ENCODE measurements around the gene FLACC1.

The FLACC1 gene

GRCh38 chr2:201271917-201272316 lies 85.2 kb downstream of the FLACC1 start:
- no peak for TF ChIP-seq GATA2 (IDR thresholded peaks at IDR 0.05; ENCODE audit: low read depth, low read length)
- no peak for TF ChIP-seq GATA3 (IDR thresholded peaks at IDR 0.05; ENCODE audit: low read depth, low read length)

DNA sequence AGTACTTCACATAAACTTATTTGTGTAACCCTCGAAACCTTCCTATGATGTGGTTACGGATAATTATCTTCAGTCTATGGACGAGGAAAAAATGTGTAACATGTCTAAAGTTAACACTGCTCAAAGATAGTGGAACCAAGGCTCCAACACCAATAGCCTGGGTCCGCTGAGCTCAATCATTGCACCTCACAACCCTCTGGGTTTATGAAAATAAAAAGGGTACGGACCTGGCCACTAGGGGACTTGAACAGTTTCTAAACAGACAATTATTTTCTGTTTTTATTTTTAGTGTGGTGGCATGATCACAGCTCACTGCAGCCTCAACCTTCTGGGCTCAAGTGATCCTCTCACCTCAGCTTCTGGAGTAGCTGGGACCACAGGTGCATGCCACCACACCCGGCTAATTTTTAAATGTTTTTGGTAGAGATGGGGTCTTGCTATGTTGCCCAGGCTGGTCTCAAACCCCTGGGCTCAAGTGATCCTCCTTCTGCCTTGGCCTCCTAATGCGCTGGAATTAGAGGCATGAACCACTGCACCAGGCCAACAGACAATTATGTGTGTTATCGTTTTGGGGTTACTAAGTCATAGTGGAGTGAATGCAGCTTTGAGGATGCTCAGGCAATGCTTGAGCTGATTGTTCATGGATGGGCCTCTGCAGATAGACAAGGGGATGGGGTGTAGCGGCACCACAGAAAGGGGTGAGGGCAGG lies 86.7 kb downstream of the FLACC1 start:
- no peak for TF ChIP-seq GATA2 (IDR thresholded peaks at IDR 0.05; ENCODE audit: low read depth, low read length)
- TF ChIP-seq GATA3 (IDR thresholded peaks at IDR 0.05; ENCODE audit: low read depth, low read length) = no peak

DNA sequence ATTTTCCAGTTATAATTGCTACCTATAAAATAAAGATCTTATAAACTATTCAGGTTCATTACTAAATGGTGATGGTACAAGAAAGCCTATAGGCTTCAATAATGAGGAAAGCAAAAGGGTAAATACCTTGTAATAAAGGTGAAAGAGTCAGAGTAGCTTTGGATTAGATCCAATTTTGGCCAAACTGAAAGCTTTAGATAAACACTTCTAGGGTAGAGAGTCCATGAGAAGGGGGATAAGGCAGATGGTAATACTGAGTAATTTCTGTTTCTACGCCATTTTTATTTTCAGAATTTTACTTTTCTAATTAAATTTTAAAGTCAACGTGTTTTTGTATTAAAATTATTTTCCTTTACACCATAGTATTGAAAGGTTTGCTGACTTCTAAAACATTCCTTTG lies 87.4 kb downstream of the FLACC1 start:
- TF ChIP-seq GATA3 (IDR thresholded peaks at IDR 0.05; ENCODE audit: low read depth, low read length) = no peak
- no peak for TF ChIP-seq GATA2 (IDR thresholded peaks at IDR 0.05; ENCODE audit: low read depth, low read length)

DNA sequence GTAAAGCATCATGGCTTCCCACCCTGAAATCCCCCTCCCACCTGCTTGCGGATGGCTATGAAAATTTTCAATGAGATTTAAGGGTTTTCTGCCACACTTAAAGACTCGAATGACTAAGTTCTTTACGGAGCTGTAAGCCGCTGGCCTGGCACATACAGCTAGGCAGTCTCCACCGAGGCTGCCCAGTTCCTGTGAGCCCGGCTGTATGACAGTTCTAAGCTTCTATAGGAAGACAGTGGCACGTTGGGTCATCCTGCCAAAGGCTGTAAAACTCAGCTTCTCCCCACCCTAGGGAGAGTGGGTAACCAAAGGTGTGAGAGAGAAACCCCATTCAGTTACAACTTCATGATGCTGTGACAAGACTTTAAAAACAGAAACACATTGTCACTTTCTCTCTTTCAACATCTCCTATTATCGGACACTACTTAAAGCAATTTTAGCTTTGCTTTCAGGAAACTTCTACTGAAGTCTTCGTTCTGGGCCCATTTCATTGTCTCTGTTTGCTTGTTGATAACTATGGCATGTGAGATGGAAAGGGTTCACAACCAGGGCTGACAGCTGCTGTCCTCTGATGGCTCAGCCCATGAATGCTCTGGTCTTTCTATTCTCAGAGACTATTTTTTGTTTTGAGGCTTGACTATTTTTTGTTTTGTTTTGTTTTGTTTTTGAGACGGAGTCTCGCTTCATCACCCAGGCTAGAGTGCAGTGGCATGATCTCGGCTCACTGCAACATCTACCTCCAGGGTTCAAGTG lies 89.7 kb downstream of the FLACC1 start:
- TF ChIP-seq GATA2 (IDR thresholded peaks at IDR 0.05; ENCODE audit: low read depth, low read length) (no peak), GATA3 (IDR thresholded peaks at IDR 0.05; ENCODE audit: low read depth, low read length) (no peak)

- TF ChIP-seq GATA2 (IDR thresholded peaks at IDR 0.05; ENCODE audit: low read depth, low read length) = no peak
- no peak for TF ChIP-seq GATA3 (IDR thresholded peaks at IDR 0.05; ENCODE audit: low read depth, low read length)
Measured at GRCh38 chr2:201266629-201267028, 90.5 kb downstream of the FLACC1 start.

DNA sequence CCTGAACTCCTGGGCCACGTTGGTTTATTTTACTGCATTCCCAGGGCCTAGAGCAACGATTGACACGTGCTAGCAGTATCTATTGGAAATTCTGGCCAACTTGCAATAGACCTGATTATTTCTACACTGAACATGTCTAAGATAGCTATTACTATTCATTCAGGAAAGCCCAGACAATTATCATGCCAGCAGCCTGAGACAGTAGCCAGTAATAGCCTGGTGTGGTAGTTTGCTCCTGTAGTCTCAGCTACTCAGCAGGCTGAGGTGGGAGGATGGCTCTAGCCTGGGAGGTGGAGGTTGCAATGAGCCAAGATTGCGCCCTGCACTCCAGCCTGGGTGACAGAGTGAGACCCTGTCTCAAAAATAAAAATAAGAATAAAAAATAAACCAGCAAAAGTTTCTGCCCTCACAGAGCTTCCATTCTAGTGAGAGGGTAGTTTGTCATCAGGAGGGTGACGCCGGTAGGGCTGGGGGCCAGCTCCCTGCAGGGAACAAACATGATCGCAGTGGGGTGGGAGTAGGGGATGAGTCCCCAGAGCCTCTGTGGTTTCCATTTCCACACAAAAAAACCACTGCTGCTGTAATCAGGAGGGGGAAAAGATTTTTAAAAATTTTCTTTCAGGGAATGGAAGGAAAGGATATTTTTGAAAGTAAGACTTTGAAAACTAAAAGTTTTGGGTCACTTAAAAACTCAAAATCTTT lies 92.5 kb downstream of the FLACC1 start:
- no peak for TF ChIP-seq GATA2 (IDR thresholded peaks at IDR 0.05; ENCODE audit: low read depth, low read length)
- no peak for TF ChIP-seq GATA3 (IDR thresholded peaks at IDR 0.05; ENCODE audit: low read depth, low read length)

DNA sequence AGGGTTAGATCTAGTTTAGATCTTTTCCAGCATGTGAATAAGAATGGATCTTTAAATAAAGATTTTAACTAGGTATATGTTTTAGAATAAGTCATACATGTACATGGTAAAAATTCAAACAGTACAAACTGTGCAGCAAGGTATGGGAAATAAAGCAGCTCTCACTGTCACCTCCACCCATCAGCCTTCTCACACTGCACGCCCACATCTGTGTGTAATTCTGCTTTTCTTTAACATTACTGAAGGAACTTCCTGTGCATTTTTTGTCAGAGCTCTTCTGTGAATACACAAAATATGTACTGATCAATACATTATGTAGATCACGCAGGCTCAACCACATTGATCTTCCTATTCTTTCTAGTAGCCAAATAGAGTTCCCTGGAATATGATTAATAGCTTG lies 93.4 kb downstream of the FLACC1 start:
- TF ChIP-seq GATA3 (IDR thresholded peaks at IDR 0.05; ENCODE audit: low read depth, low read length) (no peak), GATA2 (IDR thresholded peaks at IDR 0.05; ENCODE audit: low read depth, low read length) (no peak)

GRCh38 chr2:201262718-201263117 lies 94.4 kb downstream of the FLACC1 start:
- TF ChIP-seq GATA2 (IDR thresholded peaks at IDR 0.05; ENCODE audit: low read depth, low read length) = no peak
- TF ChIP-seq GATA3 (IDR thresholded peaks at IDR 0.05; ENCODE audit: low read depth, low read length) = no peak

DNA sequence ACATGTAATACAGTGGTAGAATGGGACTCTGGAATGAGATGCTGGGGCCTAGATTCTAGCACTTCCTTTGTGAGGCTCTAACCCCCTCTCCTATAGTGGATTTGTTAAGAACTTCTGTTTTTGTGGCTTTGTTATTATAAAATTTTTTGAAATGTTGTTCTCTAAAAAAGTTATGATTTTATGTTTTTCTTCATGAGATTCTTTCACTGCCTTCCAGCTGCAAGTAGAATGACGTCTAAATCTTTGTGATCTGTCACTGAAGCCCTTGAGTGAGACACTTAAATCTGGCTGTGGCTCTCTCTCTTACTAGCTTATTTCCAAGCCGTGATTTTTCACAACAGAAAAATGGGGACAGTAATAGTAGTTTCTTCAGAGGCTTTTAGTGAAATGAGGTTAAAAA lies 95.2 kb downstream of the FLACC1 start:
- TF ChIP-seq GATA3 (IDR thresholded peaks at IDR 0.05; ENCODE audit: low read depth, low read length) (no peak), GATA2 (IDR thresholded peaks at IDR 0.05; ENCODE audit: low read depth, low read length) (no peak)

GRCh38 chr2:201261471-201261870 lies 95.7 kb downstream of the FLACC1 start:
- TF ChIP-seq GATA2 (IDR thresholded peaks at IDR 0.05; ENCODE audit: low read depth, low read length) = no peak

DNA sequence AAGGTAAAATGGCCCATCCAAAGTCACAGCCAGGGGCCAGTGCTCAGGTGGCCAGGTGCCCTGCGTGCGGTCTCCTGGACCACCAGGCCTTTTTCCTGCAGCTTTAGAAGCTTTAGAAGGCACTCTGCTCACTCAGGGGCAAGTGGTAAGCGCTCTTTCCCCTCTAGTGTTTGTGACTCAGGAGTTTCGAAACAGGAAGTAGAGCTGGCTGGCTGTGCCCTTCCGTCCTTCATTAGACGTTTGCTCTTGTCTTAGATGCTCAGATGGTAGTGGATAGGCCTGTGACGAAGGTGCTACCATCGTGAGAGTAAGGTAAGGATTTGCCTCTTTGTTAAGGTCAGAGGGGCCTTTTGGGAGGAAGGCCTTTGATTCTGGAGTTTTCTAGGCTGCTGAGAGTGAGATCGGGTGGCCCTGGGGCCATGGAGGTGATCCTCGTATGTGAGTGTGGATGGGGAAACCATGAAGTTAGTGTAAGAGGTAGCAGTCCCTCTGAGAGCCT lies 96.8 kb downstream of the FLACC1 start, which contains the start of gene CASP8:
CASP8 (plus strand) TSS at position 235 of the 499 bp plus-strand sequence. CDS start 5,951 bp downstream, outside the sequence.
- TF ChIP-seq GATA3 (IDR thresholded peaks at IDR 0.05; ENCODE audit: low read depth, low read length) (no peak), GATA2 (IDR thresholded peaks at IDR 0.05; ENCODE audit: low read depth, low read length) (no peak)

- TF ChIP-seq GATA2 (IDR thresholded peaks at IDR 0.05; ENCODE audit: low read depth, low read length) = no peak
- no peak for TF ChIP-seq GATA3 (IDR thresholded peaks at IDR 0.05; ENCODE audit: low read depth, low read length)
Measured at GRCh38 chr2:201258666-201259615, 98.2 kb downstream of the FLACC1 start.

DNA sequence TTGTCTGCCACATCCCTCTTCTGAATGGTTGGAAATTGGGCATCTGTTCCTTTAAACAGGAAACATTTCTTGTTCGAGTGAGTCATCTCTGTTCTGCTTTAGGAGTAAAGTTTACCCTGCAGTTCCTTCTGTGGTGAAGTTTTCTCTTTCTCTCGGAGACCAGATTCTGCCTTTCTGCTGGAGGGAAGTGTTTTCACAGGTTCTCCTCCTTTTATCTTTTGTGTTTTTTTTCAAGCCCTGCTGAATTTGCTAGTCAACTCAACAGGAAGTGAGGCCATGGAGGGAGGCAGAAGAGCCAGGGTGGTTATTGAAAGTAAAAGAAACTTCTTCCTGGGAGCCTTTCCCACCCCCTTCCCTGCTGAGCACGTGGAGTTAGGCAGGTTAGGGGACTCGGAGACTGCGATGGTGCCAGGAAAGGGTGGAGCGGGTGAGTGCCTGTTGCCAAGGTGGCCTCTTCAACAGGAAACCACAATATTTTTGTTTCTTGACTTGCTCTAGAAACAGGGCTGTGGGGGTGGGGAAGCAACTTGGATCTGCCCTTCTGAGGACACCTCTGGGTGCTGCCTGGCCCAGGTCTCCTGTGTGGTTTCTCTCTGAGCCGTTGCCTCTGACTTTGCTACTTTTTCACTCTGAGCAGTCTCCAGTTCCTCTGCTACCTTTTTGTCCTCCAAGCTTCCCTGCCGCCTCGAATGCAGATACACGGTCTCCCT lies 99.0 kb downstream of the FLACC1 start:
- TF ChIP-seq GATA3 (IDR thresholded peaks at IDR 0.05; ENCODE audit: low read depth, low read length) = no peak
- no peak for TF ChIP-seq GATA2 (IDR thresholded peaks at IDR 0.05; ENCODE audit: low read depth, low read length)
